Endothelial cell of umbilical vein (primary cell): ENCODE measurements around the gene MLEC. TPM values are rescaled to one million over a fixed set of nuclear protein-coding genes. Genes with fewer than 3 reads are reported as not detected.

ENCODE experiments used
- BruUV-seq: library from RNA; stranded (reverse); fragments of 400-500 nt; replicated peaks from 2 replicates; lab custom pipeline; 2021; lab: Mats Ljungman, UMichigan
- CTCF ChIA-PET: fragments of 300-600, 350-600 bp; sonication (Branson Sonifier 250); formaldehyde crosslinking; loops from one replicate; lab custom pipeline; 2021; ENCODE audit warnings: antibody characterized with exemption, inconsistent platforms; lab: Charles Lee
- POLR2A ChIA-PET: fragments of 300-600, 350-600 bp; sonication (Branson Sonifier 250); formaldehyde crosslinking; loops from one replicate; lab custom pipeline; 2021; ENCODE audit warnings: antibody characterized with exemption, inconsistent platforms; lab: Charles Lee
- DNase-seq: peaks from one replicate; pipeline ENCODE4 v3.0.0-alpha.2; 2011; ENCODE audit warnings: low read depth, low spot score
- FAIRE-seq: peaks from 2 replicates; lab custom pipeline; 2011; peaks lifted over from hg19 to GRCh38; lab: Jason Lieb, UNC
- H2AFZ ChIP-seq: 2 replicates; pipeline ENCODE4 v1.6.0; 2012; ENCODE audit warnings: low read depth, low read length, control low read depth, inconsistent platforms
- H3K27ac ChIP-seq: 2 replicates; pipeline ENCODE4 v1.5.1; 2011; ENCODE audit warnings: low read depth, mild to moderate bottlenecking, control low read depth, low read length, moderate library complexity; ENCODE audit not compliant: insufficient read depth
- H3K27me3 ChIP-seq, 2 experiments: 2 replicates each; pipeline versions ENCODE4 v1.6.0 to v1.6.1; 2011; ENCODE audit warnings: low read length in 2 of 2, mixed read lengths in 1 of 2; ENCODE audit not compliant: control insufficient read depth in 2 of 2, insufficient read depth in 2 of 2
- H3K36me3 ChIP-seq, 2 experiments: 2 replicates in 1 of 2; 3 replicates in 1 of 2; pipeline ENCODE4 v1.5.1; 2011; ENCODE audit warnings: low read length in 2 of 2, mild to moderate bottlenecking in 1 of 2, moderate library complexity in 1 of 2; ENCODE audit not compliant: control insufficient read depth in 2 of 2, insufficient read depth in 2 of 2; ENCODE audit errors: extremely low read depth in 1 of 2
- H3K4me1 ChIP-seq: 3 replicates; pipeline ENCODE4 v1.5.1; 2011; ENCODE audit warnings: mild to moderate bottlenecking, low read length; ENCODE audit not compliant: control insufficient read depth, insufficient read depth; ENCODE audit errors: extremely low read depth
- H3K4me2 ChIP-seq: 2 replicates; pipeline ENCODE4 v1.6.1; 2011; ENCODE audit warnings: low read length, control low read depth, mixed read lengths; ENCODE audit not compliant: insufficient read depth
- H3K4me3 ChIP-seq, 3 experiments: fragments of 200-600 bp in 1 of 3; sonication (generic), shearing (Covaris generic) in 1 of 3; replicated peaks in 1 of 3; 2 replicates each; pipeline ENCODE4 v1.5.1; 2011 to 2016; ENCODE audit warnings: control low read depth in 3 of 3, low read length in 3 of 3, mild to moderate bottlenecking in 2 of 3, inconsistent platforms in 1 of 3, low read depth in 1 of 3, moderate library complexity in 1 of 3; ENCODE audit not compliant: insufficient read depth in 1 of 3
- H3K79me2 ChIP-seq: 2 replicates; pipeline ENCODE4 v1.6.0; 2012; ENCODE audit warnings: low read length, inconsistent platforms; ENCODE audit not compliant: control insufficient read depth, insufficient read depth
- H3K9ac ChIP-seq: replicated peaks from 2 replicates; pipeline ENCODE3; 2011; ENCODE audit warnings: low read length, control low read depth; ENCODE audit not compliant: insufficient read depth; ENCODE audit errors: extremely low read depth
- H3K9me1 ChIP-seq: replicated peaks from 3 replicates; pipeline ENCODE4 v1.6.0; 2011; ENCODE audit warnings: mild to moderate bottlenecking, low read length; ENCODE audit not compliant: control insufficient read depth, insufficient read depth; ENCODE audit errors: extremely low read depth
- H3K9me3 ChIP-seq: replicated peaks from 2 replicates; pipeline ENCODE4 v1.5.1; 2012; ENCODE audit warnings: low read length, inconsistent platforms; ENCODE audit not compliant: control insufficient read depth, insufficient read depth
- H4K20me1 ChIP-seq: replicated peaks from 2 replicates; pipeline ENCODE3; 2011; ENCODE audit warnings: mild to moderate bottlenecking, low read length; ENCODE audit not compliant: control insufficient read depth, insufficient read depth; ENCODE audit errors: extremely low read depth
- EZH2 ChIP-seq: IDR thresholded peaks from 2 replicates; pipeline ENCODE4 v1.6.1; 2012; ENCODE audit warnings: borderline replicate concordance, low read depth, mild to moderate bottlenecking, moderate library complexity, low read length, inconsistent platforms; ENCODE audit not compliant: severe bottlenecking
- FOS ChIP-seq: IDR thresholded peaks from 2 replicates; pipeline ENCODE4 v1.6.1; 2011; ENCODE audit warnings: mild to moderate bottlenecking, low read length, moderate library complexity, borderline replicate concordance; ENCODE audit not compliant: insufficient read depth
- GATA2 ChIP-seq: IDR thresholded peaks from 2 replicates; pipeline ENCODE4 v1.7.0; 2011; ENCODE audit warnings: low read depth, mild to moderate bottlenecking, moderate library complexity, mixed read lengths, low read length; ENCODE audit not compliant: insufficient read length, insufficient read depth
- JUN ChIP-seq: IDR thresholded peaks from 2 replicates; pipeline ENCODE4 v1.6.1; 2011; ENCODE audit warnings: borderline replicate concordance, low read depth; ENCODE audit not compliant: insufficient read length, insufficient read depth
- MYC ChIP-seq: IDR thresholded peaks from one replicate; pipeline ENCODE4 v1.6.1; 2011; ENCODE audit warnings: mild to moderate bottlenecking, low read depth, low read length
- POLR2A ChIP-seq: IDR thresholded peaks from 2 replicates; pipeline ENCODE4 v1.6.1; 2012; ENCODE audit warnings: low read depth, mild to moderate bottlenecking, control low read depth, low read length
- POLR2AphosphoS5 ChIP-seq: IDR thresholded peaks from 2 replicates; pipeline ENCODE4 v1.6.1; 2012; ENCODE audit warnings: low read depth, mild to moderate bottlenecking, control low read depth, low read length, moderate library complexity; ENCODE audit not compliant: insufficient read depth
- dilution Hi-C: fragments of 300-500 bp; cut with MboI; formaldehyde crosslinking; loops from one replicate; pipeline ENCODE4 v1.15.0; 2019; ENCODE audit warnings: low sequenced_read_pairs; ENCODE audit not compliant: extremely low pct_ligation_motif_present
- intact Hi-C: fragments of 100-400 bp; cut with micrococcal nuclease; formaldehyde crosslinking; loops from one replicate; pipeline ENCODE4 v1.10.0; 2022
- polyA plus RNA-seq, 4 experiments: library from polyadenylated mRNA; depleted of rRNA in 3 of 4; stranded (reverse) in 3 of 4; unstranded in 1 of 4; fragments of >200 nt; gene quantifications; 2 replicates each; pipeline versions ENCODE4 v1.2.1 to v1.2.3, GENCODE V29; 2011 to 2012; ENCODE audit warnings: missing spikeins in 1 of 4
- total RNA-seq: library from RNA; stranded (reverse); gene quantifications from 2 replicates; pipeline ENCODE4 v1.2.3, GENCODE V29; 2021
- TF ChIP-seq, protein P1 (sequence below): IDR thresholded peaks from 2 replicates; pipeline ENCODE4 v1.6.1; 2011; ENCODE audit not compliant: insufficient read depth, insufficient read length
- TF ChIP-seq, protein P2 (sequence below), 2 donors: IDR thresholded peaks; 1 replicate in 1 of 2; 2 replicates in 1 of 2; pipeline ENCODE4 v1.5.1; 2011; ENCODE audit warnings: low read length in 2 of 2, mild to moderate bottlenecking in 2 of 2, moderate library complexity in 2 of 2, control low read depth in 1 of 2, inconsistent platforms in 1 of 2, low read depth in 1 of 2; ENCODE audit not compliant: insufficient read depth in 1 of 2; ENCODE audit errors: extremely low read depth in 1 of 2

The MLEC gene
- total and polyA plus RNA-seq, 2 donors (not counting 3 experiments of a cell fraction or from before 2014, with no cell fraction given): 28.4 to 144 TPM

DNA sequence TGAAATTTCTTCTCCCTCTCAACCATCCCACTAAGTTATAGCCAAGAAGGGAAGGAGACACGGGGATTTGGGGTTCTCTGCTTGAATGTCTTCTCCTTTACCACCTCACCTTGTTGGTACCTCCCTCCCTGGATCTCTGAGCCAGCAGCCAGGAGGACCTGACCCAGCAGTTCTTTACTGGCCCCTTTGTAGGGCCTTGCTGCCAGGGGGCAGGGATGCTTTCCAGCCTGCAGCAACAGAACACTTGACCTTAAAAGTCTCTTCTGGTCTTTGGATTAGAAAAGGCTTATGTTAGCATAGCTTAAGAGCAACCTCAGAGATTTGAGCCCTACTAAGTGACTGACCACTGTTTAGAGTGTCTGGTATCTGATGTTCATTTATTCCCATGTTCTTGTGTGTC, 10.4 kb downstream of the MLEC start:
- Histone ChIP-seq H3K27ac (no peak overlapping the region), H3K36me3 (peaks cover 34 to 45% of the 10 kb centered on the region in 2 experiments), H3K9ac (no peak overlapping the region), H3K4me3 (no peak overlapping the region), H3K27me3 (no peaks in the 10 kb centered on the region), H3K4me1 (peaks cover 25% of the 10 kb centered on the region), H3K9me1 (no peaks in the 10 kb centered on the region), H3K79me2 (peaks cover 9% of the 10 kb centered on the region), H3K4me2 (no peak overlapping the region), H2AFZ (no peak overlapping the region), H4K20me1 (no peaks in the 10 kb centered on the region), H3K9me3 (no peaks in the 10 kb centered on the region)
- no peak for TF ChIP-seq JUN
- TF ChIP-seq FOS: no peak
- TF ChIP-seq GATA2: no peak
- no peak for TF ChIP-seq EZH2
- TF ChIP-seq, protein P1, sequence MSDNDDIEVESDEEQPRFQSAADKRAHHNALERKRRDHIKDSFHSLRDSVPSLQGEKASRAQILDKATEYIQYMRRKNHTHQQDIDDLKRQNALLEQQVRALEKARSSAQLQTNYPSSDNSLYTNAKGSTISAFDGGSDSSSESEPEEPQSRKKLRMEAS: no peak
- no peak for TF ChIP-seq MYC
- TF ChIP-seq, protein P2, sequence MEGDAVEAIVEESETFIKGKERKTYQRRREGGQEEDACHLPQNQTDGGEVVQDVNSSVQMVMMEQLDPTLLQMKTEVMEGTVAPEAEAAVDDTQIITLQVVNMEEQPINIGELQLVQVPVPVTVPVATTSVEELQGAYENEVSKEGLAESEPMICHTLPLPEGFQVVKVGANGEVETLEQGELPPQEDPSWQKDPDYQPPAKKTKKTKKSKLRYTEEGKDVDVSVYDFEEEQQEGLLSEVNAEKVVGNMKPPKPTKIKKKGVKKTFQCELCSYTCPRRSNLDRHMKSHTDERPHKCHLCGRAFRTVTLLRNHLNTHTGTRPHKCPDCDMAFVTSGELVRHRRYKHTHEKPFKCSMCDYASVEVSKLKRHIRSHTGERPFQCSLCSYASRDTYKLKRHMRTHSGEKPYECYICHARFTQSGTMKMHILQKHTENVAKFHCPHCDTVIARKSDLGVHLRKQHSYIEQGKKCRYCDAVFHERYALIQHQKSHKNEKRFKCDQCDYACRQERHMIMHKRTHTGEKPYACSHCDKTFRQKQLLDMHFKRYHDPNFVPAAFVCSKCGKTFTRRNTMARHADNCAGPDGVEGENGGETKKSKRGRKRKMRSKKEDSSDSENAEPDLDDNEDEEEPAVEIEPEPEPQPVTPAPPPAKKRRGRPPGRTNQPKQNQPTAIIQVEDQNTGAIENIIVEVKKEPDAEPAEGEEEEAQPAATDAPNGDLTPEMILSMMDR (IDR thresholded peaks at IDR 0.05; ENCODE audit: extremely low read depth in 1 of 2, insufficient read depth in 1 of 2, low read depth in 1 of 2, low read length in 2 of 2): no peak
- no peak for TF ChIP-seq POLR2A
- TF ChIP-seq POLR2AphosphoS5: no peak
- no TSS peak for BruUV-seq
- no peak for FAIRE-seq
- dilution Hi-C loops (no loop called here), intact Hi-C loops (loop anchor here (1.0 kb wide), 1 partner anchor 10 kb away; the partner anchor contains the start of gene MLEC)
- ChIA-PET CTCF (interaction anchor here (1.2 to 3.3 kb wide), 3 partner anchors 9 to 48 kb away, joined by 3 to 17 read pairs (median 15); no protein-coding TSS in a partner anchor), POLR2A (no interaction called here)
- DNase-seq: no peak
